Adrenal gland (tissue), 12 donors: ENCODE measurements around the gene HACL1. TPM values are rescaled to one million over a fixed set of nuclear protein-coding genes. Genes with fewer than 3 reads are reported as not detected.

Experiments used
- DNase-seq, 7 donors: peaks; one replicate each; pipeline ENCODE4 v3.0.0-alpha.2; 2019 to 2020
- H3K27ac ChIP-seq, 5 donors: fragments of 200-600 bp; sonication (generic) in 4 of 5; 1 replicate in 3 of 5; 2 replicates in 2 of 5; pipeline versions ENCODE4 v1.5.1 to v1.8.0; 2016 to 2020; ENCODE audit warnings: mild to moderate bottlenecking in 1 of 5
- H3K27me3 ChIP-seq: fragments of 200-600 bp; 2 replicates; pipeline ENCODE4 v1.8.0; 2021
- H3K36me3 ChIP-seq, 2 donors: fragments of 200-600 bp; replicated peaks in 1 of 2; 1 replicate in 1 of 2; 2 replicates in 1 of 2; pipeline versions ENCODE4 v1.5.1 to v1.8.0; 2018 to 2022
- H3K4me1 ChIP-seq, 2 donors: fragments of 200-600 bp; replicated peaks in 1 of 2; 1 replicate in 1 of 2; 2 replicates in 1 of 2; pipeline versions ENCODE4 v1.5.1 to v1.8.0; 2018 to 2021
- H3K4me3 ChIP-seq, 4 donors: fragments of 200-600 bp; sonication (generic) in 3 of 4; one replicate each; pipeline ENCODE4 v1.5.1; 2016 to 2018
- H3K9me3 ChIP-seq, 3 donors: fragments of 200-600 bp; sonication (generic) in 1 of 3; replicated peaks in 1 of 3; 1 replicate in 2 of 3; 2 replicates in 1 of 3; pipeline versions ENCODE4 v1.5.1 to v1.8.0; 2016 to 2021
- CTCF ChIP-seq, 6 experiments: fragments of 450-650 bp in 4 of 6; fragments of 200-600 bp in 2 of 6; sonication (generic) in 1 of 6; IDR thresholded peaks; 1 replicate in 5 of 6; 2 replicates in 1 of 6; pipeline versions ENCODE4 v1.5.1 to v1.8.0; 2016 to 2021; ENCODE audit warnings: antibody characterized with exemption in 6 of 6, mild to moderate bottlenecking in 2 of 6, moderate library complexity in 1 of 6
- POLR2A ChIP-seq, 2 donors: fragments of 450-650 bp; IDR thresholded peaks; one replicate each; pipeline ENCODE4 v1.6.1; 2017; ENCODE audit warnings: antibody characterized with exemption in 2 of 2, mild to moderate bottlenecking in 2 of 2, moderate library complexity in 1 of 2
- WGBS, 4 donors: extraction: QIAGEN DNeasy Blood & Tissue Kit in 2 of 4; methylation state at CpG; one replicate each; pipeline versions ENCODE4 v1.1.5 to v1.1.7; 2013 to 2017; 5-methylcytosine and 5-hydroxymethylcytosine counted together
- intact Hi-C, 2 donors: fragments of 100-400 bp; cut with DNase I; formaldehyde crosslinking; loops; one replicate each; pipeline versions ENCODE4 v1.14.1 to v1.15.0; 2022 to 2023
- polyA plus RNA-seq, 3 donors: library from polyadenylated mRNA; stranded (reverse); fragments of 200-250 nt in 2 of 3; fragments of 350-450 nt in 1 of 3; fragmentation: Illumina TruSeq in 1 of 3; extraction: RNeasy Lipid Tissue Mini Kit (QIAGEN cat#74804) in 1 of 3; gene quantifications; one replicate each; pipeline ENCODE4 v1.2.3, GENCODE V29; 2013 to 2014
- total RNA-seq, 9 donors: library from RNA; depleted of rRNA in 4 of 9; stranded (reverse); fragments of >200 nt in 4 of 9; fragments of 120-200 nt in 1 of 9; fragmentation: NEBNext Ultra II Directional in 1 of 9; extraction: Animal tissue kit (Norgen Biotek cat#: 25700) in 1 of 9; gene quantifications; one replicate each; pipeline versions ENCODE4 v1.1.0 to v1.2.4, GENCODE V29; 2013 to 2023
- donor health status: healthy with polysubstance abuse.
- donor health status: Bipolar disorder and iron deficiency.
- donor health status: DM: yes; HTN: yes; CAD: no.
- donor health status: DM: no; HTN: no; CAD: no.
- donor health status: DM: no; HTN: no; CAD: no.
- donor health status: DM: yes; HTN: yes; CAD: no.

HACL1 gene
- total and polyA plus RNA-seq, 12 donors = 12.3 to 41.7 (median 23.5) TPM

- H3K4me3 ChIP-seq = no peak overlapping the region
- DNase-seq = peak in 6 of 7 donors; percentile 18 to 77 (median 55)
- H3K9me3 ChIP-seq = no peaks in the 10 kb centered on the region
- no peaks in the 10 kb centered on the region for H3K4me1 ChIP-seq
- TF ChIP-seq CTCF (IDR thresholded peaks at IDR 0.05) = peak in 1 of 6 experiments; percentile 16
- no peak for TF ChIP-seq POLR2A (IDR thresholded peaks at IDR 0.05)
- H3K36me3 ChIP-seq = no peaks in the 10 kb centered on the region
- H3K27me3 ChIP-seq = no peaks in the 10 kb centered on the region
- 61 to 69% (median 63%) methylated on average over 2 to 4 of the region's 4 CpGs for WGBS, 4 donors
- H3K27ac ChIP-seq = no peak overlapping the region
- intact Hi-C loops = no loop called here
Measured at GRCh38 chr3:15527031-15527459, 74.3 kb downstream of the HACL1 start.

GRCh38 chr3:15525790-15526189 is 75.6 kb downstream of the HACL1 start:
- no peaks in the 10 kb centered on the region for H3K9me3 ChIP-seq
- 97 to 100% (median 99%) methylated on average over 1 of the region's 1 CpG for WGBS, 4 donors
- H3K27ac ChIP-seq = no peak overlapping the region
- DNase-seq = no peak
- no peaks in the 10 kb centered on the region for H3K27me3 ChIP-seq
- intact Hi-C loops = no loop called here
- H3K36me3 ChIP-seq = no peaks in the 10 kb centered on the region
- H3K4me3 ChIP-seq = no peak overlapping the region
- TF ChIP-seq POLR2A (IDR thresholded peaks at IDR 0.05) = no peak
- TF ChIP-seq CTCF (IDR thresholded peaks at IDR 0.05) = no peak
- H3K4me1 ChIP-seq = no peaks in the 10 kb centered on the region

GRCh38 chr3:15523660-15524417 is 77.5 kb downstream of the HACL1 start:
- Histone ChIP-seq H3K4me1 (no peaks in the 10 kb centered on the region), H3K9me3 (no peaks in the 10 kb centered on the region), H3K27ac (no peak overlapping the region), H3K36me3 (no peaks in the 10 kb centered on the region), H3K27me3 (no peaks in the 10 kb centered on the region), H3K4me3 (no peak overlapping the region)
- 74 to 90% (median 80%) methylated on average over 6 of the region's 6 CpGs for WGBS, 4 donors
- no peak for DNase-seq
- intact Hi-C loops = no loop called here
- TF ChIP-seq CTCF (IDR thresholded peaks at IDR 0.05) (no peak), POLR2A (IDR thresholded peaks at IDR 0.05) (no peak)

- intact Hi-C loops = no loop called here
- H3K9me3 ChIP-seq = no peaks in the 10 kb centered on the region
- no peak for TF ChIP-seq POLR2A (IDR thresholded peaks at IDR 0.05)
- no peak for TF ChIP-seq CTCF (IDR thresholded peaks at IDR 0.05)
- DNase-seq = no peak
- H3K27me3 ChIP-seq = no peaks in the 10 kb centered on the region
- H3K4me1 ChIP-seq = no peaks in the 10 kb centered on the region
- no peak overlapping the region for H3K4me3 ChIP-seq
- no peaks in the 10 kb centered on the region for H3K36me3 ChIP-seq
- no peak overlapping the region for H3K27ac ChIP-seq
Measured at GRCh38 chr3:15522016-15522415, 79.4 kb downstream of the HACL1 start.
